Thymus (tissue), 11 donors: ENCODE data around the gene LRCH1. TPM values are rescaled to one million over a fixed set of nuclear protein-coding genes. Genes with fewer than 3 reads are reported as not detected.

Experiments used
- DNase-seq, 9 donors: peaks; one replicate each; pipeline ENCODE4 v3.0.0-alpha.2; 2013; ENCODE audit warnings: low spot score in 9 of 9, low read depth in 6 of 9, missing footprints in 1 of 9
- H3K27ac ChIP-seq, 2 donors: one replicate each; pipeline ENCODE4 v1.5.1; 2013; ENCODE audit warnings: control low read depth in 1 of 2, low read depth in 1 of 2, low read length in 1 of 2, mild to moderate bottlenecking in 1 of 2, moderate library complexity in 1 of 2
- H3K27me3 ChIP-seq, 2 donors: one replicate each; pipeline ENCODE4 v1.5.1; 2013; ENCODE audit warnings: low read length in 1 of 2; ENCODE audit not compliant: control insufficient read depth in 2 of 2, insufficient read depth in 1 of 2
- H3K36me3 ChIP-seq, 2 donors: one replicate each; pipeline ENCODE4 v1.5.1; 2013; ENCODE audit warnings: low read length in 1 of 2, mild to moderate bottlenecking in 1 of 2, moderate library complexity in 1 of 2; ENCODE audit not compliant: control insufficient read depth in 2 of 2, insufficient read depth in 2 of 2
- H3K4me1 ChIP-seq, 2 donors: one replicate each; pipeline ENCODE4 v1.5.1; 2013; ENCODE audit warnings: low read length in 2 of 2; ENCODE audit not compliant: control insufficient read depth in 2 of 2, insufficient read depth in 2 of 2
- H3K4me3 ChIP-seq, 2 donors: one replicate each; pipeline ENCODE4 v1.5.1; 2013; ENCODE audit warnings: low read length in 2 of 2, control low read depth in 1 of 2, mild to moderate bottlenecking in 1 of 2
- H3K9me3 ChIP-seq, 2 donors: one replicate each; pipeline ENCODE4 v1.5.1; 2013; ENCODE audit warnings: low read length in 1 of 2, mild to moderate bottlenecking in 1 of 2; ENCODE audit not compliant: control insufficient read depth in 2 of 2, insufficient read depth in 1 of 2
- WGBS: extraction: QIAGEN DNeasy Blood & Tissue Kit; methylation state at CpG from one replicate; pipeline ENCODE4 v1.1.7; 2013; 5-methylcytosine and 5-hydroxymethylcytosine counted together
- polyA plus RNA-seq: library from polyadenylated mRNA; stranded (reverse); fragments of 200-250 nt; gene quantifications from one replicate; pipeline ENCODE4 v1.2.3, GENCODE V29; 2013
- total RNA-seq: library from RNA; stranded (reverse); fragments of 120-200 nt; gene quantifications from one replicate; pipeline ENCODE4 v1.2.4, GENCODE V29; 2013
- donor health status: healthy.

LRCH1 gene
- total and polyA plus RNA-seq, 2 donors: 9.1 to 13.7 TPM

DNA sequence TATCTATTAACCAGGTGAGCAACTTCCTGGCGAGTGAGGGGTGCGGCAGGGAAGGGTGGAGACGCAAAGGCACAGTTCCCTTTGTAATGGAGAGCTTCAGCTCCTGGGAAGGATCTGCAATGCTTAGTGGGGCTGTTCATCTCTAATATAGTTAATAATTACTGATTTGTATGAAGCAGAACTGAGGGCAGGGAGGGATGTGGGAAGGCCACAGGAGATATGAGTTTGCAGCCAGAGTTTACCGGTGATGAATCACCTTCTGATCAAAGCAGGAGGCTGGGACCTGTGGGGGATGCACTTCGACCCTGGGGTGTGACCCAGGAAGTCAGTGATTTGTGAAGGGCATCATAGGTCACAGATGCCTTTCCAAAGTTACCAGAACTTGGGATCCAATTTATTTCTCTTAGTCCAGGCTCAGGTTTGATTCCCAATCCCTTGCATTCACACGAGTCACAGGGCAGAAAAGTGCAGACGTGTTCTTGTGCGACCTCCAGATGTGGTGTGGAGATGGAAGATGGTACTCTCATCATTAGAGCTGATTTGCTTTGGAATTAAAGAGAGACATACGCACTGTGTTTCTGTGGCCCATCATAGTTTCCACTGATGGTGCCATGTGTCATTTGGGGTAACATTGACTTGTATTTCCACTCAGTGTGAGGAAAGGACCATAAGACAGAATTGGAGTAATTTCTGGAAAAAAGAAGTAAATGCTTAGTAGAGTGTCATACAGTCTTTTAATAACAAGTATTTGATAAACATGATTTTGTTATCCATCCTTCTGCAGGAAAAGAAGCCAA, 55.0 kb downstream of the LRCH1 start:
- DNase-seq: no peak
- no peaks in the 10 kb centered on the region for H3K9me3 ChIP-seq
- no peaks in the 10 kb centered on the region for H3K27me3 ChIP-seq
- H3K4me3 ChIP-seq: no peak overlapping the region
- H3K36me3 ChIP-seq: no peaks in the 10 kb centered on the region
- H3K4me1 ChIP-seq: peaks cover 14 to 25% of the 10 kb centered on the region in 2 donors
- no peak overlapping the region for H3K27ac ChIP-seq
- 92% methylated on average over 9 of the region's 9 CpGs for WGBS

DNA sequence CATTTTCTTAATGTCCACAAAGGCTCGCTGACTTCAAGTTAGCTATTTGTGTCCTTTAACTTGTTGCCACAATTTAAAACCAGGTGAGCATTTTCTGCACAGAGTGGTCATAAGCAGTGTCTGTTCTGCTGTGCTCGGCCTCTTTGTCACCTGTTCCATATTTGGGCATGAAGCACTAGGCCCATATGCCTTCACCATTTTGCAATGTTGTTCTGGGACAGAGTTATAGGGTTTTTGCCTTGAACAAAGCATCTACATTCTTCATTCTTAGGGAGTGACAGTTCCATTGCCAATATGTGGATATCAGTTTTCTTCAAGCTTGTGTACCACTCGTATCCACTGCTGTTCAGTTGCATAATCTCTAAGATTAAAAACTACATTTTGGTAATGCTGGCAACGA, 56.1 kb downstream of the LRCH1 start:
- Histone ChIP-seq H3K4me3 (no peak overlapping the region), H3K27me3 (no peaks in the 10 kb centered on the region), H3K4me1 (peaks cover 14 to 25% of the 10 kb centered on the region in 2 donors), H3K27ac (no peak overlapping the region), H3K36me3 (no peaks in the 10 kb centered on the region), H3K9me3 (no peaks in the 10 kb centered on the region)
- DNase-seq: no peak
- WGBS: 97% methylated on average over 4 of the region's 4 CpGs

DNA sequence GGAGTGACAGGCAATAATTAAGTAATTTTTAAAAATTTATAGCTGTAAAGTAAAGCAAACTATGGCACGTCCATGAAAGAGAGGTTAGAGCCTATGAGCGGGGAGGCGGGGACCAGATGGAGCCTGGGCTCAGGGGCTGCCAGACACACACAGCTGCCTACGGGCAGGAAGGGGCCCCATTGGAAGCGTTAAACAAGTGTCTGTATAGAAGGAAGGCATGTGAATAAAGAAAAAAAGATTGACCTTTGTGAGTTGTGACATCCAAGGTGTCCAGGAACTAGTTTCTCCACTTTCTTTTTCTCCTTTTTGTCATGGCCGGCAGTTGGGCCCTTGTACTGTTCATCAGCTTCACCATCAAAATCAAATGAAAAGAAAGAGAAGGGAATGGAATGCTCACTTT, 56.8 kb downstream of the LRCH1 start:
- no peak overlapping the region for H3K27ac ChIP-seq
- peak in 3 of 9 donors; percentile 40 to 57 (median 45) for DNase-seq
- 70% methylated on average over 6 of the region's 6 CpGs for WGBS
- peaks cover 14 to 25% of the 10 kb centered on the region in 2 donors for H3K4me1 ChIP-seq
- no peaks in the 10 kb centered on the region for H3K27me3 ChIP-seq
- no peaks in the 10 kb centered on the region for H3K36me3 ChIP-seq
- H3K9me3 ChIP-seq: no peaks in the 10 kb centered on the region
- H3K4me3 ChIP-seq: no peak overlapping the region

DNA sequence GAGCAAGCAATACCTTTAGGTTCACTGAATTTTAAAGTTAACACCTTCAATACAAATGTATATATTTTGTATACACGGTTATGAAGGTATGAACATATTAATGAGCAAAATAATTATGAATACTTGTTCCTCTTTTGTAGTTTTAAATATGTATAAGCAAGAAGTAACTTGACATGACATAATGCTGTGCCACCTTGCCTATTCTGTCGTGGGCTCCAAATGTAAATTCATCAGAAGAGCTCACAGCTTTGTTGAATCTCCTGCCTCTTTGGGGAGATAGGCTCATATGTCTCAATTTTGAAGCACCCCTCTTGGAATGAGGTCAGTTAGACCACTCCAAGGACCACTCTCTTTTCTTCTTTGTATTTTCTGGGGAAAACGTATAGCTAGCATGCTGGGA, 59.3 kb downstream of the LRCH1 start:
- H3K36me3 ChIP-seq: no peaks in the 10 kb centered on the region
- no peaks in the 10 kb centered on the region for H3K27me3 ChIP-seq
- H3K4me1 ChIP-seq: peaks cover 7 to 8% of the 10 kb centered on the region in 2 donors
- no peak overlapping the region for H3K4me3 ChIP-seq
- no peak for DNase-seq
- 81% methylated on average over 3 of the region's 3 CpGs for WGBS
- H3K27ac ChIP-seq: no peak overlapping the region
- no peaks in the 10 kb centered on the region for H3K9me3 ChIP-seq

DNA sequence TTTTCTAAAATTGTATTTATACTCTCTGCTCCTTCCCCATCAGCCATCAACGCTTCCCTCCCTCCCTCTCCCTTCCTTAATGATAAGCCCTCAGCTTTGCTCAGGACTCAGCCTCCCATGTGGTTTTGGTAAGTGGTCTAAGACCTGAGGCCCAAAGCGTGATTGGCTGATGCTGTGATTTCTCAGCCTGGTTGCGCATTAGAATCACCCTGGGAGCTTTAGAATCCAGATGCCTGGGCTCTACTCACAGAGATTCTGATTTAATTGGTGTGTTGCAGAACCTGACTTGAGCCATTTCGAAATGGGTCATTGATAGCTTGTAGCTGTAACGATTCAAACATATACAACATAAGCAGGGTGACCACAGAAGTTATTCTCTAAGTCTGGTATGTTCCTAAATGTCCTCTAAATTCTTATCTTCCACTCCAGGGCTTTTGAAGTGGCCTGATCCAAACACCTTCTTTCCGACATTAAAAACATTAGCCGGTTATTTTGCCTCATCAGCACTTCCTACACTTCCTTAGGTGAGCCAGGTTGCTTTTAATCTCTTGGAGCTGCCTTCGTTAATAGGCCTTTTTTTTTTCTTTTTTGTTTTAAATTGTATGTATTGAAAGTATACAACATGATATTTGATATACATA, 60.6 kb downstream of the LRCH1 start:
- Histone ChIP-seq H3K4me3 (no peak overlapping the region), H3K9me3 (no peaks in the 10 kb centered on the region), H3K4me1 (peaks cover 3 to 7% of the 10 kb centered on the region in 2 donors), H3K36me3 (no peaks in the 10 kb centered on the region), H3K27ac (no peak overlapping the region), H3K27me3 (no peaks in the 10 kb centered on the region)
- 97% methylated on average over 8 of the region's 8 CpGs for WGBS
- DNase-seq: no peak

DNA sequence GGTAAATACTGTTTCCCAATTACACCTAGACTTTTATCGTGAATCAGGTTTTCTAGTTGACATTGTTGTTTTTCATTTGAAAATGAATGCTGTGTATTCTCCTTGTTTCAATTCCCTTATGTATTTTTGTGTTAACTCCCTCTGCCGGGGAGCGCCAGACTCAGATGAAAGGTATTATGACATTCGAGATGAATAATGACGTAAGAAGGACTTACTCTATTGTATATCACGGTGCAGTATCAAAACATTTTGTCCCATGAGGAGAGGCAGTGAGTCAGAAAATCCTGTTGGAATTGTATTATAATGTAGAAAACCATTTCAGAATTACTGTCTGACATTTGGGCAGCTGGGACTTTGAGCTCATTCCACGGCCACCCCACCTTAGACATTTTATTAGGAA, 61.6 kb downstream of the LRCH1 start:
- Histone ChIP-seq H3K27ac (no peak overlapping the region), H3K9me3 (no peaks in the 10 kb centered on the region), H3K27me3 (no peaks in the 10 kb centered on the region), H3K4me3 (no peak overlapping the region), H3K36me3 (no peaks in the 10 kb centered on the region), H3K4me1 (peaks cover 0 to 5% of the 10 kb centered on the region in 2 donors)
- no peak for DNase-seq
- 95% methylated on average over 7 of the region's 7 CpGs for WGBS

DNA sequence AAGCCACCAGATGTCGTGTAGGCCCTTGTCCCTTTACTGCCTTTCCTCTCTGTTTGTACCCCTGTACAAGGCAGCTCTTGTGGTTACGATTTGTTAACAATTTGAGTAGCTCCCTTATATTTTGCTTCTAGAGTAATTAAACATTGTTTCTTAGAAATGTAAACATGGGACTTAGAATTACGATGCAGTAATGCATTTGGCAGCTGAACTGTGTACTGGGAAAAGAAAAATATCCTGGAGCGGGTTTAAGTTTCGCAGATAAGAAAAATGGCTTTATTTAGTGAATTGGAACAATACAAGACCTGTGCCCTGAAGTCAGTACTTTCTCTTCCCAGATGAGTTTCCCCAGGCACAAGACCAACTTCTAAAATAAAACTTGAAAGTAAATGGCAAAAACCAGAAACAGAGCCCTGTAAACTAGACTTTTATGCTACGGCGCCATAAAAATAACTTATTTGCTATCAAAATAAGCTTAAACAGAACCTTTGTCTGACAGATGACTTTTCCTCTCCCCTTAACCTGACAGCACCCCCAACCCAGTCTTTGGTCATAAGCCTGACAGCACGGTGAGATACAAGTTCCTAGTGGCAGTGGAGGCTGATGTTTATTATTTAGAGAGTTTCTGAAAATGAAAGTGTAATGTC, 63.0 kb downstream of the LRCH1 start:
- peaks cover 0 to 2% of the 10 kb centered on the region in 2 donors for H3K4me1 ChIP-seq
- H3K4me3 ChIP-seq: no peak overlapping the region
- DNase-seq: no peak
- H3K27me3 ChIP-seq: no peaks in the 10 kb centered on the region
- no peaks in the 10 kb centered on the region for H3K36me3 ChIP-seq
- H3K27ac ChIP-seq: peak overlapping the region in 1 of 2 donors; percentile 48
- WGBS: 84% methylated on average over 8 of the region's 8 CpGs
- no peaks in the 10 kb centered on the region for H3K9me3 ChIP-seq

DNA sequence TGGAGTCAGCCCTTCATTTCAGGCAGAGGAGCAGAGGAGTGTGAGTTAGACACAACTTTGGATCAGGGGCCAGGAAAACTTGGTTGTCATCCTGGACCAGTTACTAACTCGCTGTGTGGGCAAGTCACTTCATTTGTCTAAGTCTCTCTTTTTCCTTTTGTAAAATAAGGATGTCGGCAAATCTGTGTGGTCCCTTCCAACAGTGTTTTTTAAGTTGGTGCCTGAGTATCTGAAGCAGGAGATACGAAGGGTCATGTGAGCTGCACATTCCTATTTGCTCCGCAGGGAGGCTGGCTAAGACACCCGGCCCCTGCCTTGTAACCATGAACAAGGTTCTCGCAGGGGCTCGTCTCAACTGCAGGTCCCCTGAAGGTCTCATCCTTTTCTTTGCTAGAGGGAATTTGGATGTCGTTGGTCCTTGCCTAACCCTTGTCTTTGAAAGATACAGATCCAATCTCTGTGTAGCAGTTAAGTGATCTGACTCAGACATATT, 64.3 kb downstream of the LRCH1 start:
- Histone ChIP-seq H3K4me1 (peaks cover 2 to 3% of the 10 kb centered on the region in 2 donors), H3K27me3 (no peaks in the 10 kb centered on the region), H3K9me3 (no peaks in the 10 kb centered on the region), H3K27ac (peak overlapping the region in 1 of 2 donors; percentile 8), H3K36me3 (no peaks in the 10 kb centered on the region), H3K4me3 (no peak overlapping the region)
- DNase-seq: no peak
- WGBS: 98% methylated on average over 8 of the region's 8 CpGs

DNA sequence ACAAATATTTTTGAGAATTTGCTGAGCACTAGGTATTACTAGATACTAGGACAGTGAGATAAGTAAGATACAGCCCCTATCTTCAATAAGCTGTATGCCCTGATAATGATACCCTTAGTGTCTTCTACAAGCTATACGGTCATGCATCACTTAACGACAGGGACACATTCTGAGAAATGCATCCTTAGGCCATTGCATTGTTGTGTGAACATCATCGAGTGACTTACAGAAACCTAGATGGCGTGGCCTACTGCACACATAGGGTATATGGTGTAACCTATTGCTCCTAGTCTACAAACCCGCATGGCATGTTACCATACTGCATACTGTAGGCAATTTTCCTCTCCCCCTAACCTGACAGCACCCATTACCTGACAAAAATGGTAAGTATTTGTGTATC, 64.9 kb downstream of the LRCH1 start:
- Histone ChIP-seq H3K27ac (no peak overlapping the region), H3K4me3 (no peak overlapping the region), H3K36me3 (no peaks in the 10 kb centered on the region), H3K4me1 (peaks cover 3 to 4% of the 10 kb centered on the region in 2 donors), H3K9me3 (no peaks in the 10 kb centered on the region), H3K27me3 (no peaks in the 10 kb centered on the region)
- 97% methylated on average over 5 of the region's 5 CpGs for WGBS
- no peak for DNase-seq
